HUES6 (cell line): ENCODE data around the gene ZC3H18.

Experiments used
- H3K27ac ChIP-seq: 2 replicates; pipeline ENCODE4 v1.7.0; 2013; ENCODE audit warnings: low read depth, mild to moderate bottlenecking, low read length, inconsistent platforms
- H3K27me3 ChIP-seq: 2 replicates; pipeline ENCODE4 v1.6.1; 2013; ENCODE audit warnings: low read length; ENCODE audit not compliant: control insufficient read depth, insufficient read depth
- H3K36me3 ChIP-seq: 2 replicates; pipeline ENCODE4 v1.6.1; 2013; ENCODE audit warnings: low read length; ENCODE audit not compliant: control insufficient read depth, insufficient read depth
- H3K4me1 ChIP-seq: 2 replicates; pipeline ENCODE4 v1.6.1; 2013; ENCODE audit warnings: low read length; ENCODE audit not compliant: control insufficient read depth, insufficient read depth
- H3K4me3 ChIP-seq: 2 replicates; pipeline ENCODE4 v1.5.1; 2013; ENCODE audit warnings: low read depth, low read length
- H3K9ac ChIP-seq: one replicate; pipeline ENCODE4 v1.6.1; 2013; ENCODE audit warnings: mild to moderate bottlenecking, low read length
- H3K9me3 ChIP-seq: 2 replicates; pipeline ENCODE4 v1.6.1; 2013; ENCODE audit warnings: low read depth, low read length; ENCODE audit not compliant: control insufficient read depth, insufficient read depth

Gene ZC3H18

DNA sequence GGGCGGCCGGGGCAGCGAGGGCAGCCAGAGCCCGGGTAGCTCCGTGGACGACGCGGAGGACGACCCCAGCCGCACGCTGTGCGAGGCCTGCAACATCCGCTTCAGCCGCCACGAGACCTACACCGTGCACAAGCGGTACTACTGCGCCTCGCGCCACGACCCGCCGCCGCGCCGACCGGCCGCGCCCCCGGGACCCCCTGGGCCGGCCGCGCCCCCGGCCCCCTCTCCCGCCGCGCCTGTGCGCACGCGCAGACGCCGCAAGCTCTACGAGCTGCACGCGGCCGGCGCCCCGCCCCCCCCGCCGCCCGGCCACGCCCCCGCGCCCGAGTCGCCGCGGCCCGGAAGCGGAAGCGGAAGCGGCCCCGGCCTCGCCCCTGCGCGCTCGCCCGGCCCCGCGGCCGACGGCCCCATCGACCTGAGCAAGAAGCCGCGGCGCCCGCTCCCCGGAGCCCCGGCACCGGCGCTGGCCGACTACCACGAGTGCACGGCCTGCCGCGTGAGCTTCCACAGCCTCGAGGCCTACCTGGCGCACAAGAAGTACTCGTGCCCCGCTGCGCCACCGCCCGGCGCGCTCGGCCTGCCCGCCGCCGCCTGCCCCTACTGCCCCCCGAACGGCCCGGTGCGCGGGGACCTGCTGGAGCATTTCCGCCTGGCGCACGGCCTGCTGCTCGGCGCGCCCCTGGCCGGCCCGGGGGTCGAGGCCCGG lies 36.1 kb upstream of the ZC3H18 start:
- Histone ChIP-seq H3K4me3 (peak overlapping the region; percentile 92), H3K27ac (peak overlapping the region; percentile 60; the same call in 1 of the 2 replicates), H3K9ac (peak overlapping the region; percentile 92), H3K27me3 (peaks cover 10% of the 10 kb centered on the region), H3K4me1 (peaks cover 11% of the 10 kb centered on the region), H3K9me3 (no peaks in the 10 kb centered on the region), H3K36me3 (no peaks in the 10 kb centered on the region; the same call in 1 of the 2 replicates)

DNA sequence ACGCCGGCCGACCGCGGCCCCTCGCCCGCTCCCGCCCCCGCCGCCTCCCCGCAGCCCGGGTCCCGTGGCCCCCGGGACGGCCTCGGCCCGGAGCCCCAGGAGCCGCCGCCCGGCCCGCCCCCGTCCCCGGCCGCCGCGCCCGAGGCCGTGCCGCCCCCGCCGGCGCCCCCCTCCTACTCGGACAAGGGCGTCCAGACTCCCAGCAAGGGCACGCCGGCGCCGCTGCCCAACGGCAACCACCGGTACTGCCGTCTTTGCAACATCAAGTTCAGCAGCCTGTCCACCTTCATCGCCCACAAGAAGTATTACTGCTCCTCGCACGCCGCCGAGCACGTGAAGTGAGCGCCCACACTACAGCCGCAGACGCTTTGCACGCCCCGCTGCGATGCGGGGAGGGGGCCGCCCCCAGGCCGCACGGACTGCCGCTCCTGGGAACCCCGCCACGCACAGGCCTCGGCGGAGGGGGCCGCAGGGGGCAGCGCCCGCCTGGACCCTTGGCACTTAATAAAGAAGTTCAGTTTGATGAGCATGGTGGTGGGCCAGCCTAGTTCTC lies 35.5 kb upstream of the ZC3H18 start:
- Histone ChIP-seq H3K9me3 (no peaks in the 10 kb centered on the region), H3K4me3 (peak overlapping the region; percentile 92), H3K4me1 (peaks cover 11% of the 10 kb centered on the region), H3K36me3 (no peaks in the 10 kb centered on the region; the same call in 1 of the 2 replicates), H3K27ac (no peak overlapping the region), H3K27me3 (peaks cover 16% of the 10 kb centered on the region), H3K9ac (peak overlapping the region; percentile 61)

DNA sequence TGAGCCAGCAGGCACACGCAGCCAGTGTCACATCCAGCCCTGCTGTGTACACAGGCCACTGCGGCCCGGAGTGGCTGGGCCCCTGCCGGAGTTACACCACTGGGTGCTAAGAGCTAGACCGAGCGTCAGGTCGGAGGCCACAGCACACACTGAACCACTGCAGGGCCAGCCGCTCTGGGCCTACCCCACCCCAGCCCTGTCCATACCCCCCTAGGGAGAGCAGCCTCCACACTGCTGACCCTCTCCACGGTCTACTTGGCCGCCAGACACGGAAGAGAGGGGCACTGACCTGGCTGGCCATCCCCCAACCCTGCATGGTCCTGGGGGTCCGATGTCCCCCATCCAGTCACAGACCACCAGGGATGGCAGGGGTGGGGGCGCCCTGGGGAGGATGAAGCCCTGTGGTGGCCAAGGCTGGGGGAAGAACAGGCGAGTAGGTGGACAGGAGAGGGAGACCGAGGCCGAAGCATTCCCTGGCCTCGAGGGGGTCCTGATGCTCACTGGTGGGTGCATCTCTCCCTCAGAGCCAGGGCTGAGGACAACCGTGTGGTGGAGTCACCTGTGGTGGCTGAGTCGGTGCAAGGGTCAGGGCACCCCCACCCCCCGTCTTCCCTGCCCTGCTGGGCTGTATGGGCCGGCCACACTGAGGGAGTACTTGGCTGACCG lies 34.9 kb upstream of the ZC3H18 start:
- peaks cover 21% of the 10 kb centered on the region for H3K27me3 ChIP-seq
- H3K4me1 ChIP-seq = peaks cover 14% of the 10 kb centered on the region
- H3K4me3 ChIP-seq = peak overlapping the region; percentile 63
- no peak overlapping the region for H3K27ac ChIP-seq
- H3K9ac ChIP-seq = peak overlapping the region; percentile 61
- H3K9me3 ChIP-seq = no peaks in the 10 kb centered on the region
- H3K36me3 ChIP-seq = no peaks in the 10 kb centered on the region

DNA sequence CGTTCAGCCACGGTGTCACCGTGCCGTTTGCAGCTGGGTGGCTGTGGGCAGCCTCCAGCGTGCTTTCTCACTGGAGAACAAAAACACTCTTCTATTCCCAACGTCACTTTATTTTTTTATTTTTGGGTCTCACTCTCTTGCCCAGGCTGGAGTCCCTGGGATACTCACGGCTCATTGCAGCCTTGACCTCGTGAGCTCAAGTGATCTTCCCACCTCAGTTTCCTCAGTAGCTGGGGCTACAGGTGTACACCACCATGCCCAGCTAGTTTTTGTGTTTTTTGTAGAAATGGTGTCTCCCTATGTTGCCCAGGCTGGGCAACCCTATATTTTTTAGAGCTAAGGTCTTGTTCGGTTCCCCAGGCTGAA lies 34.4 kb upstream of the ZC3H18 start:
- H3K9me3 ChIP-seq = no peaks in the 10 kb centered on the region
- H3K4me3 ChIP-seq = no peak overlapping the region
- no peak overlapping the region for H3K27ac ChIP-seq
- H3K4me1 ChIP-seq = peaks cover 14% of the 10 kb centered on the region
- H3K9ac ChIP-seq = no peak overlapping the region
- H3K27me3 ChIP-seq = peaks cover 23% of the 10 kb centered on the region
- no peaks in the 10 kb centered on the region for H3K36me3 ChIP-seq

DNA sequence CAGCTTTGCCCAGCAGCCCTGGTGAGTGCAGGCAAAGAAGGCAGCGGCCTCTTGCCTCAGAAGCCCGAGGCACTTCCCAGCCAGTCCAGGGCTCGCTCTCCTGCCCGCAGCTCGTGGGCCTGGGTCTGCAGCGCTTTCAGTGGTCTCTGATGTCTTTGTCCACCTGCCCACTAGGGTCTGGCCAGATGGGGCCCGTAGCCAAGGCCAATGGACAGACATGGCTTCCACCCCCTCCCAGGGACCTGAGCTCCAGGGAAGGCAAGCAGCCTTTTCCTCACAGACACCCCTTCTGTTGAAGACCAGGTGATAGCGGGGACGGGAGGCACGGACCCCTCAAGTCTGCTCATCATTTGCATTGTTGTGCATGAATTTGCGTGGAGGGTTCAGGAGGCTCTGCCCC lies 33.7 kb upstream of the ZC3H18 start:
- Histone ChIP-seq H3K27me3 (peaks cover 23% of the 10 kb centered on the region), H3K9me3 (no peaks in the 10 kb centered on the region), H3K4me3 (no peak overlapping the region), H3K27ac (no peak overlapping the region), H3K4me1 (peaks cover 14% of the 10 kb centered on the region), H3K9ac (no peak overlapping the region), H3K36me3 (no peaks in the 10 kb centered on the region)

DNA sequence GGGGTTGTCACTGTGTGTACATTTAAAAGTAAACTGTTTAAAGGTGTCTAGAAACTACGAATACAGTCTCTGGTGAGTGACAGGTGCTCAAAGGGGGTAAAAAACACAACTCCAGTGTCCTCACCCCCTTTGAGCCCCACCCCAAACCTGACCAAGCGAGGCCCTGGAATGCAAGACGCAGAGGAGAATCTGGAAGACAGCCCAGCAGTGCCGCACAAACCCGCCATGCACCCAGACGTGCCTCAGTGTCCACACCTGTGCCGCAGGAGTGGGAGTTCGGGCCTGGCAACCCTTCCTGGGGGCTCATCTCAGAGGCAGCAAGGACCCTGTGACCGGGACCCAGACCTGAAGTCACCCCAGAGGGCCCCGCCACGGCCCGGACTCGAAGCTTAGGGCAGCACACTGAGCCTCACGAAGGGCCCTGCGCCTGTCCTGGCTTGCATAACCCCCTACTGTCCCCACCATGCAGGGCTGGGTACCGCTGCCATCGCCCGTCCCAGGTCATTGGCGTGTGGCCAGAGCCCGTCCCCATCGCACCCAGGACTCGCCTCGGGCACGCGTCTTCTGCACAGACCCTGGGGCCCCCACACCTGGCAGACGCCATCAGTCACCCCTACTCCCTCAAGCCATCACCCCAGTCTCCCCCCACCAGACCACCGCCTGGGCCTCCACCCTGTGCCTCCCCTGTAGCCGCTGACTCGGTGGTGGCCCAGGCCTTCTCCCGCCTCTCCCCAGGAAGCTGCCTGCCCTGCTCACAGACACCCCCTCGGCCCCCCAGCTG lies 33.0 kb upstream of the ZC3H18 start:
- no peak overlapping the region for H3K27ac ChIP-seq
- no peaks in the 10 kb centered on the region for H3K36me3 ChIP-seq
- peaks cover 23% of the 10 kb centered on the region for H3K27me3 ChIP-seq
- no peak overlapping the region for H3K9ac ChIP-seq
- H3K4me3 ChIP-seq = no peak overlapping the region
- H3K9me3 ChIP-seq = no peaks in the 10 kb centered on the region
- H3K4me1 ChIP-seq = peaks cover 14% of the 10 kb centered on the region

DNA sequence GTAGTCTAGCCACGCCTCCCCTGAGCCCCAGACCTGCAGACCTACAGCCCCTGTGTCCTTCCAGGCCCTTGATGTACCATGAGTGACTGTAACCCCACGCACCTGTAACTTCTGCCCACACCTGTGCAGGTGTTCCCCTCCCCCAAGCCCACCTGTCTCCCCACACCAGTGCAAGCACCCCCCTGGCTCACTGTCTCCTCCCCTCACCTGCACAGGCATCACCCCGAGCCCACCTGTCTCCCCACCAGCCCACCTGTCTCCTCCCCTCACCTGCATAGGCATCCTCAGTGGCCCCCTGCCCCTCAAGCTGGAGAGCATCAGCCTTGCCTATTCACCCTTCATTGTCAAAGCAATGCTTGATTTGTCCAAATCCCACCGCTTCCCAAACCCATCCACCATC lies 32.3 kb upstream of the ZC3H18 start:
- Histone ChIP-seq H3K36me3 (no peaks in the 10 kb centered on the region), H3K4me1 (peaks cover 11% of the 10 kb centered on the region), H3K4me3 (no peak overlapping the region), H3K27ac (no peak overlapping the region), H3K9me3 (peaks cover 5% of the 10 kb centered on the region), H3K9ac (no peak overlapping the region), H3K27me3 (peaks cover 23% of the 10 kb centered on the region)

DNA sequence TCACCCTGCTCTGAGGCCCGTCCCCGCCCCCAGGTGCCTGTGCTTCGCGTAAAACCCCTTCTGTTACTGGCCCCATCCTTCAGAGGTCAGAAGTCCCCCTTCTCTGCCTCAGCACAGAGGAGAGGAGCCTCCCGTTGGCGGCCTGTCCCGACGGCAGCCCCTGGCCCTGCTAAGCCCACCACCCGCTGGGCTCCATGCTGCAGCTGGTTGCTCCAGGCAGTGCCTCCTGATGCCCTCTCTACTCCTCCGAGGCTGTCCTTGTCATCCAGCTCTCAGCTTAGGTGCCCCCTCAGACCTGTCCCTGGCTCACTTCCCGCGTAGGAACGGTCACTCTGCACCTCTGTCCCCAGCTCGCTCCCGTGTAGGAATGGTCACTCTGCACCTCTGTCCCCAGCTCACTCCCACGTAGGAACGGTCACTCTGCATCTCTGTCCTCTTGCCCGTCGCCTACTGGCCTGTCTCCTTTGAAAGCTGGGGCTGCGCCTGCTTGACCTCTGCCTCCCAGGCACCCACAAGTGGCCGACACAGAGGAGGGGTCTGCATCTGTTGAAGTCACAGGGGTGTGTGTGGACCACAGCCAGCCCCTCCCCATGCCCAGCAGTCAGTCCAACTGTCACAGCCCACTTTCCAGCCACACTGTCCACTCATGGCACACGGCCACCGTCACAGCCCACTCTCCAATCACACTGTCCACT lies 31.7 kb upstream of the ZC3H18 start:
- H3K27me3 ChIP-seq = peaks cover 23% of the 10 kb centered on the region
- H3K4me3 ChIP-seq = no peak overlapping the region
- no peaks in the 10 kb centered on the region for H3K36me3 ChIP-seq
- no peak overlapping the region for H3K9ac ChIP-seq
- H3K27ac ChIP-seq = no peak overlapping the region
- H3K4me1 ChIP-seq = peaks cover 11% of the 10 kb centered on the region
- H3K9me3 ChIP-seq = peaks cover 12% of the 10 kb centered on the region

DNA sequence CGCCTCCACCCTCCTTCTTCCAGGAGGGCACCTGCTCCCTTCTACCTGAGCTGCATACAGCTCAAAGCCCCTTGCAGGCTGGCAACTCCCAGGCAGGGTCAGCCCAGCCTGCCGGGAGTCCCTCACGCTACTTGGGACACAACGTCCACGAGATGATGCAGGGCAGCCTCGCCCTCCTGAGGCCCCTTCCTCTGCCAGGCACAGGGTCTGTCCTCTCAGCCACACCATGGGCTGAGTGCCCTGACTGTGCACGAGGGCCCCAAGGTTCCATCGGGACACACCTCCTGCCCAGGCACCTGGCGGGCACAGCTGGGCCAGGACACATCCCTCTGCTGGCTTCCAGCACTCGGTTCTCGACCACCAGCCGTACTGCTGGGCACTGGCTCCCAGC lies 30.9 kb upstream of the ZC3H18 start:
- Histone ChIP-seq H3K4me1 (peaks cover 11% of the 10 kb centered on the region), H3K9ac (no peak overlapping the region), H3K4me3 (no peak overlapping the region), H3K9me3 (peaks cover 17% of the 10 kb centered on the region), H3K27me3 (peaks cover 23% of the 10 kb centered on the region), H3K27ac (no peak overlapping the region), H3K36me3 (no peaks in the 10 kb centered on the region)

DNA sequence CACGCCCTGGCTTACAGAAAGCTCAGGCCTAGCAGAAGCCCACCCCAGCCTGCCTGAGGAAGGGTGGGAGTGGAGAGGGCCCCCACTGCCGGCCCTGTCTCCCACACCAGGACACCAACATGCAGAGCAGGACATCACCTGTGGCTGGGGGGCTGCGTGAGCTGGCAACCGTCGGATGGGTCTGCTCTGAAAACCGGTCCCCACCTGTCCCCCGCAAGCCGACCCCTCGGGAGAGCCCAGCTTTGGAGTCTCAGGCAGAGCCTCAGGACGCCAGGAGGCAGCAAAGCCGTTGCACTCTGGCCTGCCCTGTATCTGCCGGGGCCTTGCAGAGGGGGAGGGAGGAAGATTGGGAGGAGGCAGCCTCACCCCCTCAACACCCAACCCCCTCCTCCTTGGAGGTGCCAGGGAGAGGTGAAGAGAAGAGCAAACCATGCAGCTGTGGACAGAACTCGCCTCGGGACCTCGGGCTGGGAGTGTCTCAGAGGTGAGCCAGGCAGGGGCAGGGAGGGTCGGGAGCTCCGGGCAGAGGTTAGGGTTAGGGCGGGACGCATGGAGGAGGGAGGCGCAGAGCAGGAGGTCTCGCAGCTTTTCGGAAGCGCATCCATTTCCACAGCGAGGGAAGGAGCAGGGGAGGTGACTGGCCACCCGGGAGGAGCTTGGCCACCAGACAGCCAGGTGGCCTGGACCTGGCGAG lies 30.4 kb upstream of the ZC3H18 start:
- Histone ChIP-seq H3K9me3 (peaks cover 17% of the 10 kb centered on the region), H3K9ac (no peak overlapping the region), H3K36me3 (no peaks in the 10 kb centered on the region), H3K4me1 (peaks cover 11% of the 10 kb centered on the region), H3K4me3 (no peak overlapping the region), H3K27me3 (peaks cover 23% of the 10 kb centered on the region), H3K27ac (no peak overlapping the region)
